Transverse colon (tissue), 4 donors: Measurements from ENCODE around the gene SEMA6B.

Experiments used
- CTCF ChIP-seq, 5 experiments: fragments of 200-600 bp in 3 of 5; fragments of 450-650 bp in 2 of 5; sonication (generic) in 3 of 5; IDR thresholded peaks; 1 replicate in 2 of 5; 2 replicates in 3 of 5; pipeline ENCODE4 v1.5.1; 2016 to 2017; ENCODE audit warnings: antibody characterized with exemption in 5 of 5, inconsistent platforms in 3 of 5, mild to moderate bottlenecking in 2 of 5, moderate library complexity in 1 of 5
- EP300 ChIP-seq: sonication (generic); formaldehyde crosslinking; IDR thresholded peaks from one replicate; pipeline ENCODE4 v1.6.1; 2017; ENCODE audit warnings: antibody characterized with exemption, low read depth
- POLR2A ChIP-seq: fragments of 450-650 bp; IDR thresholded peaks from one replicate; pipeline ENCODE4 v1.6.1; 2016; ENCODE audit warnings: antibody characterized with exemption, mild to moderate bottlenecking, moderate library complexity
- POLR2AphosphoS5 ChIP-seq, 3 donors: sonication (generic); formaldehyde crosslinking; IDR thresholded peaks; one replicate each; pipeline ENCODE4 v1.6.1; 2016; ENCODE audit warnings: antibody characterized with exemption in 3 of 3

GRCh38 chr19:4571305-4571917 is 11.9 kb upstream of the SEMA6B start:
- no peak for TF ChIP-seq CTCF (IDR thresholded peaks at IDR 0.05)
- no peak for TF ChIP-seq POLR2A
- no peak for TF ChIP-seq POLR2AphosphoS5 (IDR thresholded peaks at IDR 0.05)
- TF ChIP-seq EP300: no peak
